ENCODE data around the gene GALNT11. TPM values are rescaled to one million over a fixed set of nuclear protein-coding genes. Genes with fewer than 3 reads are reported as not detected.
"Not testable (repeated sequence)": the region's sequence is repeated elsewhere in the genome, so short reads cannot be mapped to it uniquely, and the experiment has no call there.

The GALNT11 gene
- total and polyA plus RNA-seq, 9 of the 15 experiments (the other 6 are each of a cell fraction or from before 2014, with no cell fraction given): 8.2 to 59.5 (median 36.5) TPM

DNA sequence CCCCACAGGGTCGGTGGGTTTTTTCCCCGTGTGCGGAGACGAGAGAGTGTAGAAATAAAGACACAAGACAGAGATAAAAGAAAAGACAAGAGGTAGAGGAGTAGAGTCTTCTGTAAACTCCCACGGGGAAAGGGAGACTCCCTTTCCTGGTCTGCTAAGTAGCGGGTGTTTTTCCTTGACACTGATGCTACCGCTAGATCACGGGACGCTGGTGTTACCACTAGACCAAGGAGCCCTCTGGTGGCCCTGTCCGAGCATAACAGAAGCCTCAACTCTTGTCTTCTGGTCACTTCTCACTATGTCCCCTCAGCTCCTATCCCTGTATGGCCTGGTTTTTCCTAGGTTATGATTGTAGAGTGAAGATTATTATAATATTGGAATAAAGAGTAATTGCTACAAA lies 4.6 kb downstream of the GALNT11 start:
- 26% methylated on average over 10 of the region's 10 CpGs for WGBS (ENCODE audit: insufficient coverage, low coverage, missing lambda C conversion rate)
- CTCF ChIA-PET (ENCODE audit: low intra/inter-chr PET ratio): interaction anchor here (1.3 kb wide), 1 partner anchor 248 kb away, joined by 5 read pairs; no protein-coding TSS in a partner anchor
- peak overlapping the region; percentile 30; the same call in 1 of the 2 replicates for H3K4me2 ChIP-seq (ENCODE audit: insufficient read depth, low read length)
- H3K9me1 ChIP-seq (ENCODE audit: control insufficient read depth, insufficient read depth, low read length); BruUV-seq (replicated peaks); H3K27ac ChIP-seq (ENCODE audit: extremely low read depth, low read depth, low read length); FAIRE-seq; in situ Hi-C loops (cut with MboI); POLR2A ChIA-PET; H3K79me2 ChIP-seq (ENCODE audit: control insufficient read depth, insufficient read depth, low read length); H3K27me3 ChIP-seq (ENCODE audit: control insufficient read depth in 2 of 2, insufficient read depth in 2 of 2, low read length in 2 of 2); H4K20me1 ChIP-seq (replicated peaks; ENCODE audit: control insufficient read depth, insufficient read depth, low read length); H3K4me3 ChIP-seq; H3K9me3 ChIP-seq (replicated peaks; ENCODE audit: control insufficient read depth, insufficient read depth, low read depth, low read length); H3K9ac ChIP-seq (ENCODE audit: insufficient read depth in 1 of 2, low read depth in 2 of 2, low read length in 2 of 2); TF ChIP-seq TOE1 (CRISPR knock-in tag; IDR thresholded peaks at IDR 0.05; ENCODE audit: borderline replicate concordance, low read depth): not testable (repeated sequence)
- peaks cover 3 to 14% of the 10 kb centered on the region in 2 experiments; a peak in 3 of 5 replicates for H3K4me1 ChIP-seq (replicated peaks in 1 of 2; ENCODE audit: control insufficient read depth in 2 of 2, insufficient read depth in 2 of 2, low read length in 2 of 2)
- intact Hi-C loops (cut with micrococcal nuclease): loop anchor here (1.0 to 5.0 kb wide), 2 partner anchors 248 to 275 kb away; no protein-coding TSS in a partner anchor
- H3K36me3 ChIP-seq (ENCODE audit: control insufficient read depth, insufficient read depth, low read length): peaks cover 12% of the 10 kb centered on the region; the same call in 2 of the 3 replicates
- DNase-seq (ENCODE audit: extremely low read depth in 1 of 4, low spot score in 3 of 4): peak; percentile 46 to 87 (median 50)
- peak; percentile 54 for ATAC-seq
- peak overlapping the region; percentile 56 for H2AFZ ChIP-seq (ENCODE audit: low read depth, low read length)
- TF ChIP-seq KLF16 (IDR thresholded peaks at IDR 0.05) (peak; percentile 53; the same call in 1 of the 2 replicates), TOE1 (IDR thresholded peaks at IDR 0.05; ENCODE audit: borderline replicate concordance) (peak; percentile 85), RB1 (IDR thresholded peaks at IDR 0.05; ENCODE audit: low read depth) (peak; percentile 25; the same call in 1 of the 2 replicates), CXXC5 (CRISPR knock-in tag; IDR thresholded peaks at IDR 0.05) (0 out of 2 replicates have a peak, but pooled peaks have one; percentile 26), CTBP1 (IDR thresholded peaks at IDR 0.05; ENCODE audit: borderline replicate concordance) (peak; percentile 71; the same call in 1 of the 2 replicates), LEF1 (IDR thresholded peaks at IDR 0.05) (peak; percentile 35; the same call in 1 of the 2 replicates)
- TF ChIP-seq, protein P1, sequence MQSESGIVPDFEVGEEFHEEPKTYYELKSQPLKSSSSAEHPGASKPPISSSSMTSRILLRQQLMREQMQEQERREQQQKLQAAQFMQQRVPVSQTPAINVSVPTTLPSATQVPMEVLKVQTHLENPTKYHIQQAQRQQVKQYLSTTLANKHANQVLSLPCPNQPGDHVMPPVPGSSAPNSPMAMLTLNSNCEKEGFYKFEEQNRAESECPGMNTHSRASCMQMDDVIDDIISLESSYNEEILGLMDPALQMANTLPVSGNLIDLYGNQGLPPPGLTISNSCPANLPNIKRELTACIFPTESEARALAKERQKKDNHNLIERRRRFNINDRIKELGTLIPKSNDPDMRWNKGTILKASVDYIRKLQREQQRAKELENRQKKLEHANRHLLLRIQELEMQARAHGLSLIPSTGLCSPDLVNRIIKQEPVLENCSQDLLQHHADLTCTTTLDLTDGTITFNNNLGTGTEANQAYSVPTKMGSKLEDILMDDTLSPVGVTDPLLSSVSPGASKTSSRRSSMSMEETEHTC (IDR thresholded peaks at IDR 0.05): peak; percentile 100
- TF ChIP-seq, protein P2, sequence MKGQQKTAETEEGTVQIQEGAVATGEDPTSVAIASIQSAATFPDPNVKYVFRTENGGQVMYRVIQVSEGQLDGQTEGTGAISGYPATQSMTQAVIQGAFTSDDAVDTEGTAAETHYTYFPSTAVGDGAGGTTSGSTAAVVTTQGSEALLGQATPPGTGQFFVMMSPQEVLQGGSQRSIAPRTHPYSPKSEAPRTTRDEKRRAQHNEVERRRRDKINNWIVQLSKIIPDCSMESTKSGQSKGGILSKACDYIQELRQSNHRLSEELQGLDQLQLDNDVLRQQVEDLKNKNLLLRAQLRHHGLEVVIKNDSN (CRISPR knock-in tag; IDR thresholded peaks at IDR 0.05): peak; percentile 43; the same call in 1 of the 2 replicates
- TF ChIP-seq, protein P3, sequence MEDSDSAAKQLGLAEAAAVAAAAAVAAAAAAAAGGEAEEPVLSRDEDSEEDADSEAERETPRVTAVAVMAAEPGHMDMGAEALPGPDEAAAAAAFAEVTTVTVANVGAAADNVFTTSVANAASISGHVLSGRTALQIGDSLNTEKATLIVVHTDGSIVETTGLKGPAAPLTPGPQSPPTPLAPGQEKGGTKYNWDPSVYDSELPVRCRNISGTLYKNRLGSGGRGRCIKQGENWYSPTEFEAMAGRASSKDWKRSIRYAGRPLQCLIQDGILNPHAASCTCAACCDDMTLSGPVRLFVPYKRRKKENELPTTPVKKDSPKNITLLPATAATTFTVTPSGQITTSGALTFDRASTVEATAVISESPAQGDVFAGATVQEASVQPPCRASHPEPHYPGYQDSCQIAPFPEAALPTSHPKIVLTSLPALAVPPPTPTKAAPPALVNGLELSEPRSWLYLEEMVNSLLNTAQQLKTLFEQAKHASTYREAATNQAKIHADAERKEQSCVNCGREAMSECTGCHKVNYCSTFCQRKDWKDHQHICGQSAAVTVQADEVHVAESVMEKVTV (CRISPR knock-in tag; IDR thresholded peaks at IDR 0.05): peak; percentile 71
